Forelimb muscle (tissue), 1 donor: ENCODE measurements around the gene ATAD1. TPM values are rescaled to one million over a fixed set of nuclear protein-coding genes. Genes with fewer than 3 reads are reported as not detected.
"Not testable (repeated sequence)": the region's sequence is repeated elsewhere in the genome, so short reads cannot be mapped to it uniquely, and the experiment has no call there.

Source experiments
- DNase-seq: peaks from one replicate; pipeline ENCODE4 v3.0.0-alpha.2; 2013; ENCODE audit warnings: low read depth
- polyA plus RNA-seq: library from polyadenylated mRNA; unstranded; fragments of 120-200 nt; gene quantifications from one replicate; pipeline ENCODE4 v1.2.1, GENCODE V29; 2013; ENCODE audit not compliant: insufficient read length

Gene ATAD1, protein sequence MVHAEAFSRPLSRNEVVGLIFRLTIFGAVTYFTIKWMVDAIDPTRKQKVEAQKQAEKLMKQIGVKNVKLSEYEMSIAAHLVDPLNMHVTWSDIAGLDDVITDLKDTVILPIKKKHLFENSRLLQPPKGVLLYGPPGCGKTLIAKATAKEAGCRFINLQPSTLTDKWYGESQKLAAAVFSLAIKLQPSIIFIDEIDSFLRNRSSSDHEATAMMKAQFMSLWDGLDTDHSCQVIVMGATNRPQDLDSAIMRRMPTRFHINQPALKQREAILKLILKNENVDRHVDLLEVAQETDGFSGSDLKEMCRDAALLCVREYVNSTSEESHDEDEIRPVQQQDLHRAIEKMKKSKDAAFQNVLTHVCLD
- polyA plus RNA-seq, result 30.3 TPM

DNA sequence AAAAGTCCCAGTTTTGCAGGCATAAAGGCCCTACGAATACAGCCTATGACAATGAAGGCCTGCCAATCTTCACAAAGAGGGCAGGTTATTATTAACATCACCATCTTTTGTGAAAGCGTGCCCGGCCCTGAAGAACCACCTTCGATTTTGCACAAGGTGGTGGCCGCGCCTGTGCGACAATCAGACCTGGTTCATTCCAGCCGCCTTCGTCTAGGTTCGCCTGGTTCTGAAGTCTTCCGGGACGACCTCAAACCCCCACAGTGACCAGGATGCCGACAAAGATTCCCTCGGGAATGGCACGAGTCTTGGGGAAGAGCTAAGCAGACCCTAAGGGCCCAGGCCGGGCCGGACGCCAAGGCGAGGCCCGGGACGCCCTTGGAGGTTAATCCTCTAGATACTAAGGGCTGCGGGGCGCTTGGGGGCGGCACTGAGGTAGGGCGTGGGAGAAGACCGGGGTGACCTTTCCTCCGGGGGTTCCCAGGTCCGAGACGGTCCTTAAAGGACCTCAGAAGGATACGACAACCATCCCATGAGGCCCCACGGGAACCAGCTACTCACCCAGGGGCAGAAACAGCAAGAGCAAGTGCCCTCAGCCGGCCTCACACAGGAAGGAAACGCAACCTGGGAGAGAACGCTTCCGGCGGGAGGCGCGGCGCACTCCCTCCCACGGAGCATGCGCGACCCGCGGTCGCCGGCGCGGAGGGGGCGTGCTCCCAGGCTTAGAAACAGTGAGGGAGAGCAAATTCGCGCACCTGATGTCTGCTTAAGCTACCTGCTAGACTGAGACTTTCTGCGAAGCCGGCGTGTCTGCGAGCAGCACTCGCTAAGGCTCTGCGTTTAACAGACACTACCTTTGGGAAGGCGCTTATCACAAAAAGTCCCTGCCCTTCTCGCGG lies at the start of gene ATAD1:
Gene ATAD1, minus strand, starts transcription at position 618 of the 896 bp plus-strand sequence. CDS start 3,627 bp downstream, outside the sequence.
- peak; percentile 61 for DNase-seq

DNA sequence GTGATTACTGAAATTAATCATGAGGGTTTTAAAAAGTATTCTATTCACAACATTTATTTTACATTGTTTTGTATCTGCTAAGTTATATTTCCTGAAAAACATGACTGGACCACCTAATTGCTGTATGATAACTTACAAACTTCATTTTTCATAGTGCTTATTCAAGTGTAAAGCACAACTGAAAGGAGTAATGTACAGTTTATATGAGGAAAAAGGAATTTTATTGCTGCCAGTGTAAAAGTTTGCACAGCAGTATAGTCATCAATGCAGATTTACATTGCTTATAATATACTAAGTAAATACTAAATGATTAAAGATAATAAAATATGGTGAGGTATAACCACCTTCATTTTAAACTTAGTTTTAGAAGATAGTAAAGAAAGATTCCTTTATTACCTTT lies 49.4 kb upstream of the ATAD1 start:
- DNase-seq, result no peak

DNA sequence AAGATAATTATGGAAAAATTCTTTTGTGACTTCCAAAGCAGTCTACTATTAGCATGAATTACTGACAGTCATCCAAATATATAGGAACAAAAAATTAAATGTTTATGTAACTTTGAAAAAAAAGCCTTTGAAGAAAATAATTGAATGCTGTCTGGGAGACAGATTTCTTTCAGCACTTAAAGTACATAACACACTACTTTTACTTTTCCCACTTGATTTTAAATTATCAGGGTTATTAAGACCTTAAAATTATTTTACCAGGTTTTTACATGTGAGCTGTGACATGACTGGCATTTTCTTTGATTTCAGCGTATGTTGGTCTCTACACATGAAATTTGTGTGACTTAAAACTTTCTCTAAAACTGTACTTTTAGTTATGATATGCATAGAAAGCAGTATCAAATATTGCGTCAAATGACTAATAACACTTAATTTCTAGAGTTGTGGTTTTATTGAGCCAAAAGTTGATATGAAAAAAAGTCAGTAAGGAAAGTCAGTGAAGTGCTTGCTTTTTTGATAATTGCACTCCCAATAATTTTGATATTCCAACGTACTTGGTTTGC lies 48.5 kb upstream of the ATAD1 start:
- no peak for DNase-seq

DNA sequence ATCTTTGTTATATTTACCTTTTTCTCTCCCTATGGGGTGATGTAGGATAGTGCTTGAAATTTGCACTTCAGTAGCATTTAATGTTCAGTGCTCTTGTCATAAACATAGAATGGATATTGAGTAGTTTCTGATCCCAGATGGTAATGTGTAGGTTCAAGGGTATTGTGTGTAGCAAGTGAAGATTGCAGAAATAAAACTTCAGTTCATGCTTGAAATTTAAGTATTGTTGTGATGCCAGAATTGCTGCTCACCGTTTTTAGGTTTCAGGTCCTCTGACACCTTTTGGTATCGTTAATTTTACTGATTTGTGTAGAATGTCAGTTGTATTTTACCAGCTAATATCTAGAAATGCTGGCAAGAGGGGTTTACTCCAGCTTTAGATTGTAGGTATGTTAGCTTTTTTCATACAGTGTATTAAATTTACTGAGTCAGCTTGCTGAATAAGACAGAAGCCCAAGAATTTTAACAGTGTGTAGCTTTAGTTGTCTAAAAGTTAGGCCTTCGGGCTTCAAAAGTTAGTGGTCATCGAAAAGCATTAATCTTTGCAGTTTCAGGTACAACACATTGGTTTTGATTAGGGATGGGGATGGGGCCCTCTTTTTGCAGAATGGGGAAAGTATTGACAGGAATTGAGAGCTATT lies 47.3 kb upstream of the ATAD1 start:
- DNase-seq, result no peak

DNA sequence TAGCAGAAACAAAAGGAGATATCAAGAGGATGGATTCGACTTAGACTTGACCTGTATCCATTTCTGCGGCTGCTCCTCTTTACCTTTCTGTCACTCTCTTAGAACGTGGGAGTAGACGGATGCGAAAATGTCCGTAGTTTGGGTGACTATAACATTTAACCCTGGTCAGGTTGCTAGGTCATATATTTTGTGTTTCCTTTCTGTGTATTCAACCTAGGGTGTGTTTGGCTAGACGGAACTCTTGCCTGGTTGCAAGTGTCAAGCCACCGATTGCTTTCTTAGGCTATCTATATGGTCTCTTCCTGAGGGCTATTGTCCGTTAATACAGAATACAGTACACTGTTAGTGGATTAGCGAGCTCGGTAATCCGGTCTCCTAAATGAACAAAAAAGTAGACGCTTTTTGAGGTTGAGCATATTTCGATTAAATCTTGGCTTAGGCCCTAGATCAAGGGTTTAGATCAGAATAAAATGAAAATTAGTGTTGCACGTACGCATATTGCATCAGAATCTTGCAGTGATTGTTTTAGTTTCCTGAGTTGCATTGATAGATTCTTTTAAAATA lies 46.6 kb upstream of the ATAD1 start:
- no peak for DNase-seq

DNA sequence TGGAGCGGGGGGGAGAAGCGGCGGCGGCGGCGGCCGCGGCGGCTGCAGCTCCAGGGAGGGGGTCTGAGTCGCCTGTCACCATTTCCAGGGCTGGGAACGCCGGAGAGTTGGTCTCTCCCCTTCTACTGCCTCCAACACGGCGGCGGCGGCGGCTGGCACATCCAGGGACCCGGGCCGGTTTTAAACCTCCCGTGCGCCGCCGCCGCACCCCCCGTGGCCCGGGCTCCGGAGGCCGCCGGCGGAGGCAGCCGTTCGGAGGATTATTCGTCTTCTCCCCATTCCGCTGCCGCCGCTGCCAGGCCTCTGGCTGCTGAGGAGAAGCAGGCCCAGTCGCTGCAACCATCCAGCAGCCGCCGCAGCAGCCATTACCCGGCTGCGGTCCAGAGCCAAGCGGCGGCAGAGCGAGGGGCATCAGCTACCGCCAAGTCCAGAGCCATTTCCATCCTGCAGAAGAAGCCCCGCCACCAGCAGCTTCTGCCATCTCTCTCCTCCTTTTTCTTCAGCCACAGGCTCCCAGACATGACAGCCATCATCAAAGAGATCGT lies 46.0 kb upstream of the ATAD1 start:
- not testable (repeated sequence) for DNase-seq

DNA sequence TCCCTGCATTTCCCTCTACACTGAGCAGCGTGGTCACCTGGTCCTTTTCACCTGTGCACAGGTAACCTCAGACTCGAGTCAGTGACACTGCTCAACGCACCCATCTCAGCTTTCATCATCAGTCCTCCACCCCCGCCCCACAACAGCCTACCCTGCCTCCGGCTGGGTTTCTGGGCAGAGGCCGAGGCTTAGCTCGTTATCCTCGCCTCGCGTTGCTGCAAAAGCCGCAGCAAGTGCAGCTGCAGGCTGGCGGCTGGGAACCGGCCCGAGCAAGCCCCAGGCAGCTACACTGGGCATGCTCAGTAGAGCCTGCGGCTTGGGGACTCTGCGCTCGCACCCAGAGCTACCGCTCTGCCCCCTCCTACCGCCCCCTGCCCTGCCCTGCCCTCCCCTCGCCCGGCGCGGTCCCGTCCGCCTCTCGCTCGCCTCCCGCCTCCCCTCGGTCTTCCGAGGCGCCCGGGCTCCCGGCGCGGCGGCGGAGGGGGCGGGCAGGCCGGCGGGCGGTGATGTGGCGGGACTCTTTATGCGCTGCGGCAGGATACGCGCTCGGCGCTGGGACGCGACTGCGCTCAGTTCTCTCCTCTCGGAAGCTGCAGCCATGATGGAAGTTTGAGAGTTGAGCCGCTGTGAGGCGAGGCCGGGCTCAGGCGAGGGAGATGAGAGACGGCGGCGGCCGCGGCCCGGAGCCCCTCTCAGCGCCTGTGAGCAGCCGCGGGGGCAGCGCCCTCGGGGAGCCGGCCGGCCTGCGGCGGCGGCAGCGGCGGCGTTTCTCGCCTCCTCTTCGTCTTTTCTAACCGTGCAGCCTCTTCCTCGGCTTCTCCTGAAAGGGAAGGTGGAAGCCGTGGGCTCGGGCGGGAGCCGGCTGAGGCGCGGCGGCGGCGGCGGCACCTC lies 45.3 kb upstream of the ATAD1 start, which contains the start of the genes KLLN and PTEN:
Gene KLLN, minus strand, starts transcription at position 481 of the 891 bp plus-strand sequence. CDS start 1,046 bp downstream, outside the sequence.
Gene PTEN, plus strand, starts transcription at position 573 of the 891 bp plus-strand sequence. CDS start 845 bp downstream, outside the sequence.
- DNase-seq, result peak; percentile 83

DNA sequence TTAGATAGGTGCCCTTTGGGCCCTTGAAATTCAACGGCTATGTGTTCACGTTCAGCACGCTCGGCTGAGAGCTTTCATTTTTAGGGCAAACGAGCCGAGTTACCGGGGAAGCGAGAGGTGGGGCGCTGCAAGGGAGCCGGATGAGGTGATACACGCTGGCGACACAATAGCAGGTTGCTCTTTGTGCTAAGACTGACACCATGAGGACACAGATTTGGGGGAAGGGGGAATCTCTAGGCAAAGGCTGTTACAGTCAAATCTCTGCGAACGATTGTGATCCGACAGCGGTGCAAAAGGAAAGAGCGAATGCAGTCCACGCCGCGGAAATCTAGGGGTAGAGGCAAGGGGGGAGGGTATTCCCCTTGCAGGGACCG lies 44.6 kb upstream of the ATAD1 start:
- no peak for DNase-seq

DNA sequence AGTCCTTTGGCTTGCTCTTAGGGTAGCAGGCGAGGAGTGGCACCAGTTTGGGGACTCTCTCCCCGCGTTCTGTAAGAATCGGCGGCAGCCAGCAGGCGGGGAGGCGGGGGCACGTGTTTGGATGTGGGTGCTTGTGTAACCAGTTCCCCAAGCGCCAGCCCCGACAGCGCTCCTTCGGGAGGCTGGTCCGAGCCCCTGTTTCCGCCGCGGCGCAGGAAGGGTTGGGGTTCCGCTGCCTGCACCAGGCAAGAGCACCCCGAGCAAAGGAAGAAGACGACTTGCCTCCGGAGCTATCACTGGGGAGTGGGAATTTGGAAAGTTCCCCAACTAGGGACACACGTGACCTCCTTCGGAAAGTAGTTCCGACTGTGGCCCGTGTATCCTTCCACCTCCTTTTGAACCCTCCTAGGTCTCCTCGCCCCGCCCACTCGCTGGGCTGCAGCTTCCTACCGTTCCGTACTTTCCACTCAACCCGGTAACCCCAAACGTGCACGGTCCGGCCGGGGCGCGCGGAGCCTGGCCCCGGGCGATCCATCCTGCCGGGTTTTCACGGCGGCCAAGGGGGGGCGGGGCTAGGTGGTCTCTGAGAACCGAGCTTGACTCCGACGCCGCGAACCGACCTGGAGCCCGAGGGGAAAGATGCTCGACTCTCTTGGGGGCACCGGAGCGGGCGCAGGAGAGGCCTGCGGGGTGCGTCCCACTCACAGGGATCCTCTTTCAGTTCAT lies 44.1 kb upstream of the ATAD1 start:
- peak; percentile 94 for DNase-seq

DNA sequence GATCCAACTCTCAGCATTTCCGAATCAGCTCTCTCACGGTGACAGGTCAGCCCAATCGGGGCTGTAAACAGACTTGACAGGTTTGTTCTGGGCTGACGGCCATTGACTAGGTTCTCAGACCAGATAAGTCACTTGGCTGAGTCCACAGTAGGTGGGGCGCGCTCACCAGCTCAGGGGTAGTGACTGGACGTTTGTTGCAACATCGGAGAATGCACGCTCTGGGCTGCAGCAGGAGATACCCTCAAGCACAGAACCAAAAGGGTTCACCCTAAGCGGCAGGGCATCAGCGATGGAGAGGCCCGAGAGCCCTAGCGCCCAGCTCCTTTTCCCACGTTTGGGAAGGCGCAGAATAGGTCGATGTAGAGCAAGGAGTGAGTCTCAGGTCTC lies 43.5 kb upstream of the ATAD1 start:
- no peak for DNase-seq

DNA sequence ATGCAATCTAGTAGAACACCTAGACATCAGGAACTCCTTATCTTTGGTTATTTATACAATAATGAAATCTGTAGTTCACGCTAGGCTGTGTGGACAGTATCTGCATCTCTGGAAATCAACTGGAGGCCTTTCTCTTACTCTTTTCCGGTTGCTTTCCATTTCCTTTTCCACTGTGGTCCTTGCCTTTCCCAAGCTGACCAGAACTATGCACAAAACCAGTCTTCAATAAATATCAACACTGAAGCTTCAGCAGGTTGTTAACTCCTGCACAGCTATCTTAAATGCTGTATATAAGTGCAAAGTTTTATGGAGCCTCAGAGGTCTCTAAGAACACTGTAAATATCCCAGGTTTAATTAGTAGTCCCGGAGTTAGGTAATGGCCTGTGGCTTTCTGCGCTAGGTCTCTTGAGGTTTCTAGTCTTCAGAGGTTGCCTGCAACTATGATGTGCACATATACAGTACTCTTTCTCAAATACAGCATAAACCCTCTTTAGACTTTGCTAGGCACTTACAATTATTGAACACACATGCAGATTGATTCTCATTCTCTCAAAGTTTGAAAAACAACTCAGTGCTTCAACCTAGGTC lies 42.9 kb upstream of the ATAD1 start:
- no peak for DNase-seq

DNA sequence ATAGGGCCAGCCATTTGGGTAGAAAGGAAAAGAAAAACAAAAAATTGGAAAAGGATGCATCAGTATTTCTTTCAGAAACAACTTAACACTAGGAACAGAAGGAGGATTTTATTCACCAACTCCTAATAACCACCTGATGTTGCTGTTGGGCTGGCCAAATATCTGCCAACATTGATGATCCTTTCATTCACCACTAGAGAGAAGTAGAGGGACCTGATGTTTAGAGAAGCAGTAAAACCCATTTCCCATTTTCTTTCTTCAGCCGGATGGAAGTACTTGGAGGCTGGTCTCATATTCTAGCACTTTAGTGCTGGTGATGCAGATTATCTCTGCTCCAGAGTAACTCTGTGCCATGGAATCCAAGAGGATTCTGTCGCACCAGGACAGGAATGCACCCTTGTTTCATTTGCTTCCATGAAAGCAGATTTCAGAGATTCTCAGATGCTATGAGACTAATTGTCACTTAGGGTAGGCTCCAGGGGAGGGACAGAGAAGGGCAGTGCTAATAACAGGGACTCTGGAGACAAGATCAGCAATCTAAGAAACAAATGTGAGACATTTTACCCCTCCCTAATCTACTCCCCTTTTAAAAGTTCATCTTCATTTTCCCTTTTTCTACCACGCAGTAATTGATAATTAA lies 42.2 kb upstream of the ATAD1 start:
- DNase-seq, result no peak

DNA sequence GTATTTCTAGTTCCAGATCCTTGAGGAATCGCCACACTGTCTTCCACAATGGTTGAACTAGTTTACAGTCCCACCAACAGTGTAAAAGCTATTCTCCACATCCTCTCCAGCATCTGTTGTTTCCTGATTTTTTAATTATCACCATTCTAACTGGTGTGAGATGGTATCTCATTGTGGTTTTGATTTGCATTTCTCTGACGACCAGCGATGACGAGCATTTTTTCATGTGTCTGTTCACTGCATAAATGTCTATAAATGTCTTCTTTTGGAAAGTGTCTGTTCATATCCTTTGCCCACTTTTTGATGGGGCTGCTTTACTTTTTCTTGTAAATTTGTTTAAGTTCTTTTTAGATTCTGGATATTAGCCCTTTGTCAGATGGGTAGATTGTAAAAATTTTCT lies 37.6 kb upstream of the ATAD1 start:
- not testable (repeated sequence) for DNase-seq

DNA sequence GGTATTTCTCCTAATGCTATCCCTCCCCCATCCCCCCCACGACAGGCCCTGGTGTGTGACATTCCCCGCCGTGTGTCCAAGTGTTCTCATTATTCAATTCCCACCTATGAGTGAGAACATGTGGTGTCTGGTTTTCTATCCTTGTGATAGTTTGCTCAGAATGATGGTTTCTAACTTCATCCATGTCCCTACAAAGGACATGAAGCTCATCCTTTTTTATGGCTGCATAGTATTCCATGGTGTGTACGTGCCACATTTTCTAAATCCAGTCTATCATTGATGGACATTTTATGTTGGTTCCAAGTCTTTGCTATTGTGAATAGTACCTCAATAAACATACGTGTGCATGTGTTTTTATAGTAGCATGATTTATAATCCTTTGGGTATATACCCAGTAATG lies 37.2 kb upstream of the ATAD1 start:
- not testable (repeated sequence) for DNase-seq

DNA sequence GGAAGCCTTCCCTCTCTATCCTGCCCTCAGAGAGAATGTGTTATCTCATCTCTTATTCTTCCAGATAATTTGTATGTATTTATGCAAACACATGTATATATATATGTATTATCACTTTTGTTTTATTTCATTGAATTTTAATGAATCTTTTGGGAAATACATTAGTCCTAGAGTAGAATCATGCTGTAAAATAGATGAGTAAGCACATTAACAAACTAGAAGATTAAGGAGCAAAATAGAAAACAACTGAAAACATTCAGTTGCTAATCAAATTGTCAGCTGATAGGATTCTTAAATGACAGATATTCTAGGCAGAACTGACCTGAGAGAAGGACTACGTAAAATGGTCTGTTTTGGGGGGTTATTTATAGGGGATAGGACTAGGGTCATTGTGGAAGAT lies 34.1 kb upstream of the ATAD1 start:
- DNase-seq, result no peak

DNA sequence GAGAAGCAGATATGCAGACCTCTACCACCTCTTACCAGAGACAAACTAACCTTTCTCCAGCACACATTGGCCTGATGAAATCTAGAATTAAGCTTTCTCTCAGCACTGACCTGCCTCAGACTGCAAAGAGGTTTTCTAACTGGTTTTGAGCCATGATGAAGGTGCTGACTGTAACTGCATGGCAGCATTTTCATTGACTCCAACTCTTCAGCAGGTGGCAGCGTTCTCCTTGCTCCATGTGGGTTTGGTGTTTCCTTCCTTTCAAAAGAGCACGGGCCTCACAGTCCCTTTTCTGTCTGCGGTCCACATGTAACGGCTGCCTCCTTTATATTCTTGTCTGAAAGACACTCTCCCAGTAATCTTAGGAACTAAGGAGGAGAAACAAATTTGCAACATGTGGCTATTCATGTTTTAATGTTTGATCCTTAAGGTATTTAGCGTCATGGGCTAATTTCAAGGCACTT lies 32.7 kb upstream of the ATAD1 start:
- no peak for DNase-seq

DNA sequence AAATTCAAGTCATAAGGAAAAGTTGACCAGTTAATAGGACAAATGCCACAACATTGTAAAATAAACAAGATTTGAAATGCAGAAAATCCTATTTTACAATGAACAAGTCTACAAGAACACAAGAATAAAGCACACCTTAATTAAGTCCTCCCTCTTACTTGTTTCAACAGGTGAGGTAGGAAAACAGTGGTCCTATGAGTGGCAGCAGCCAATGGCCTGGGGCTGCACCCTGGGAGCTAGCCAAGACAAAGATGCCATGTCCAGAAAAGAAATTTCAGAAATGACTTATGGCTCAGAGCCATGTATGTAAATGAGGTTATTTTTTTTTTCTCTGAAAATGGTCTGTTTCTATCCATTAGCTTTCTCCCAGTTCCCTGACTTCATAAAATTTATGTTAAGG lies 31.0 kb upstream of the ATAD1 start:
- no peak for DNase-seq

DNA sequence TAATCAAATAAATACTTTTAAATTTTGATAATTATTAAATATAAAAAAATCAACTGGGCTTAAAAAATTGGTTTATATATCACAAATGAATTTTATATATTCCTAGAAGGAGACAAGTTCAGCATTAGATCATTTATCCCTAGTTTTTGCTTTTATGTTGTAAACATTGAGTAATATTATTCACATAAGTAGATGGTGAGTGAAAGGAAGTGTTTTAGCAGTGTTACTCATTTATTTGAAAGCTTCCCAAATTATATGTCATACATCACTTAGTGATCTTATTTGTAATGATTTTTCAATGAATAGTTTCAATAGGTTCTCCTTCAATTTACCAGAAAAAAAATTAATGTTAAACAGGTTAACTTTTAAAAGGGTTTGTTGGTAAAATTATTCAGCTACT lies 29.5 kb upstream of the ATAD1 start:
- DNase-seq, result no peak
